Frontal cortex (tissue), 4 donors: Measurements from ENCODE around the gene KLK8. TPM values are rescaled to one million over a fixed set of nuclear protein-coding genes. Genes with fewer than 3 reads are reported as not detected.

Source experiments
- DNase-seq, 2 donors: peaks; one replicate each; pipeline ENCODE4 v3.0.0; 2012; ENCODE audit warnings: low spot score in 2 of 2
- FAIRE-seq: peaks from 2 replicates; lab custom pipeline; 2012; peaks lifted over from hg19 to GRCh38; lab: Jason Lieb, UNC
- total RNA-seq: library from RNA; depleted of rRNA; stranded (reverse); fragments of >200 nt; gene quantifications from one replicate; pipeline ENCODE4 v1.2.3, GENCODE V29; 2014
- donor health status: control.
- donor health status: control.
- donor health status: control.

The KLK8 gene
- total RNA-seq, 1 donor from 2014 or later: not detected

DNA sequence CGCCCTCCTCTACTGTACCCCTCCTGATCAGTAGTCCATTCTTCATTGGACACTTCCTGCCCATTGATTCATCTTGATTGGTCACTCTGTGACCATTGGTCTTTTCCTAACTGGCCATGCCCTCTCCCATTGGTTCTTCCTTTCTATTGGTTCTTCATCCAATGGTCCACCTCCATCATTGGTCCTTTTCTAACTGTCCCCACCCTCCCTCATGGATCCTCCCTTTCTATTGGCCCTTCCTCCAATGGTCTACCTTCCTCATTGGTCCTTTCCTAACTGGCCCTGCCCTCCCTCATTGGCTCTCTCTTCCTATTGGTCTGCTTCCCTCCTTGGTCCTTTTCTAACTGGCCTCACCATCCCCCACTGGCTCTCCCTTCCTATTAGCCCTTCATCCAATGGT, 39.2 kb downstream of the KLK8 start:
- FAIRE-seq: no peak

DNA sequence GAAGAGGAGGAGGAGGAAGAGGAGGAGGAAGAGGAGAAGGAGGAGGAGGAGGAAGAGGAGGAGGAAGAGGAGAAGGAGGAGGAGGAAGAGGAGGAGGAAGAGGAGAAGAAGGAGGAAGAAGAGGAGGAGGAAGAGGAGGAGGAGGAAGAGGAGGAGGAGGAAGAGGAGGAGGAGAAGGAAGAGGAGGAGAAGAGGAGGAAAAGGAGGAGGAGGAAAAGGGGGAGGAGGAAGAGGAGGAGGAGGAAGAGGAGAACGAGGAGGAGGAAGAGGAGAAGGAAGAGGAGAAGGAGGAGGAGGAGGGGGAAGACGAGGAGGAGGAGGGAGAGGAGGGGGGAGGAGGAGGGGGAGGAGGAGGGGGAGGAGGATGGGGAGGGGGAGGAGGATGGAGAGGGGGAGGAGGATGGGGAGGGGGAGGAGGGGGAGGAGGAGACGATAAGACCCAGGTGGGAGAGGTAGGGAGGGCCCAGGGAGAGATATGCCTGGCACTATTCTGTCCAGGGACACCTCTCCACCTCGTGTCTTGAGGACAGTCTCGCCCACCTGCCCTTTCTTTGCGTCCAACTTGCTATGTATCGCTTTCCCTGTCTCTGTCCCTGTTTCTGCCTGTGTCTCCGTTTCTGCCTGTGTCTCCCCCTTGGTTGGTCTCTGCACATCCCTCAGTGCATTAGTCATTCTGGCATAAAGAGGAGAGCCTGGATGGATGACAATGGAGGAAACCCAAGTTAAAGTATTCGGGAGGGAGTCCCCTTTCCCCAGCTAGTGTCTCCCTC, 41.5 kb downstream of the KLK8 start:
- FAIRE-seq: no peak

More for the DNA sequence above, 39.2 kb downstream of the KLK8 start:
- no peak for DNase-seq

DNA sequence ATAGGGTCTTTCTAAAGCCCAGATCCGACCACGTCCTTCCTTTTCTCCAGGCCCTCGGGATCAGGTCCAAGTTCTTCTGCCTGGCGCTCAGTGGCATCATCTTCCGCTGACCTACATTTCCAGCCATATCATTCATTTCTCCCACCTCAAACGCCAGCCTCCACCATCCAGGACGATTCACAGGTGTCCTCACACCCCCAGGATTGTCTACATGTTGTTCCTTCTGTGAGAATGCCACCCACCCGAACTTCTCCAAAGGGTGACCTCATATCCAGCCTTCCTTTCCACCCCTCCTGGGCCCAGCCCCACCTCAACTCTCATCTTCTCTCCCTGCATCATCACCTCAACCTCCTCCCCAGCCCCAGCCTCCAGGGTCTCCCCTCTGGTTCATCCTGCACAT, 43.8 kb downstream of the KLK8 start:
- no peak for DNase-seq
- no peak for FAIRE-seq

More for the DNA sequence above, 41.5 kb downstream of the KLK8 start:
- no peak for DNase-seq

DNA sequence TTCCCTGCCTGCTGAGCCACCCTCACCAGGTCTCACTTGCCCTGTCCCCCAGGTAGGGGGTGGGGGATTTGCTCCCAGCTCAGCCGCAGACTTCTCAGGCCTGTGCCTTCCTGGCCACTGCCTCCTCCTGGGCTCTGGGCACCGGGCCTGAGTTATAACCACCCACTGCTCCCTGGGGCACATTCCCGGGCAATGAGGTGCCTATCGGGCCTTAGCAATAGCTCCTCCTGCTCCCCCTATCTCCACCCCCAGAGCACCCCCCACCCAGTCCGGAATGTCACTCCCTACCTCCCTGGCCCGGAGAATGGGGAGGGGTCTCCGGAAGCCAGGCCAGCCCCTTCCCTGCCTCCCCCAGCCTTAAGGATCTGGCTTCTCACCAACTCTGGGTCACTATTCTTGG, 48.5 kb downstream of the KLK8 start, which contains the start of gene KLK5:
Gene KLK5 (minus strand): TSS at position 129 of the 400 bp plus-strand sequence. CDS start 381 bp downstream, outside the sequence.
- FAIRE-seq: no peak

DNA sequence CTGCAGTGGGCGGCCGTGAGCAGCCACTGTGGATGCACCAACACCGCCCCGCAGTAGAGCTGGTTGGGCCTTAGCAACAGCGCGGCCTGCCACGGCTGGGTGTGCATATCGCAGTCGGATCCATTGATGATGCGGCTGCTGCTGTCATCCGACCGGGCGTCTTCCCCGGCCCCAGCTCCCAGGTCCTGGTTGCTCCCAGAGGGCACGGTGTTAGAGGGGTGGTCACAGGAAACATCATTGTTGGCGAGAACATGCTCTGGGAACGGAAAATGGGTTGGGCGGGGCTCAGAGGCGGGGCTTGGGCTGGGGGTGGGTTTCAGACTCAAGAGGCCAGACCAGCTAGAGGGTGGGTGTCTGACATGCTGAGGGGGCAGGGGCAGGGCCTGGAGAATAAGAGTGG, 51.5 kb downstream of the KLK8 start:
- no peak for FAIRE-seq

More for the DNA sequence above, 48.5 kb downstream of the KLK8 start, which contains the start of gene KLK5:
- no peak for DNase-seq

DNA sequence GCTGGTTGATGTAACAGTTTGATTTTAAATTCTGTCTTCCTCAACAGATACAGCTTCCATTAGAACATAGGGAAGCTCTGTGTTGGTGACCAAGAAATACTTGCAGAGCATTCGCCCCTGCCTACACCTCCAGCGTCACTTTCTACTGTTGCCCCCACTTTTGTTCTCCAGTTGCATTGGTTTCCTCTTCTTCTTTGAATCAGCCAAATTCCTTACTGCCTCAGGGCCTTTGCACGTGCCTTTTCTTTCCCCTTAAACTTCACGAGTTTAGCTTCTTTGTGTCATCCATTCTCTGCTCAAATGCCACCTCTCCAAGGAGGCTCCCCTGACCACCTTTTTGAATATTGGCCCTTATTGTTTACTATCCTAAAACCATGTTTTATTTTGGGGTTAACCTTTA, 54.3 kb downstream of the KLK8 start:
- DNase-seq (no peak), FAIRE-seq (no peak)

More for the DNA sequence above, 51.5 kb downstream of the KLK8 start:
- no peak for DNase-seq

Other genes with a start within 250 kb of the KLK8 start
- gene GPR32, start 231.1 kb downstream of the KLK8 start, total RNA-seq: not detected
- gene ACP4, start 211.2 kb downstream of the KLK8 start, total RNA-seq: not detected
- gene KLK1, start 177.8 kb downstream of the KLK8 start, total RNA-seq: not detected
- gene KLK15, start 168.0 kb downstream of the KLK8 start, total RNA-seq: not detected
- not detected for gene KLK3, start 146.7 kb downstream of the KLK8 start, total RNA-seq
- not detected for gene KLK2, start 128.2 kb downstream of the KLK8 start, total RNA-seq
- gene KLK4, start 90.2 kb downstream of the KLK8 start, total RNA-seq: not detected
- not detected for gene KLK5, start 48.6 kb downstream of the KLK8 start, total RNA-seq
- not detected for gene KLK6, start 32.0 kb downstream of the KLK8 start, total RNA-seq
- not detected for gene KLK7, start 17.7 kb downstream of the KLK8 start, total RNA-seq
- gene KLK10, start 18.1 kb upstream of the KLK8 start, total RNA-seq: not detected
- not detected for gene KLK11, start 25.0 kb upstream of the KLK8 start, total RNA-seq
- not detected for gene KLK12, start 33.4 kb upstream of the KLK8 start, total RNA-seq
- not detected for gene KLK13, start 63.5 kb upstream of the KLK8 start, total RNA-seq
- gene KLK14, start 81.3 kb upstream of the KLK8 start, total RNA-seq: not detected
- 4.1 TPM for gene CTU1, start 106.8 kb upstream of the KLK8 start, total RNA-seq
- 0.41 TPM for gene SIGLEC9, start 123.3 kb upstream of the KLK8 start, total RNA-seq
- under 0.01 TPM for gene SIGLEC7, start 140.7 kb upstream of the KLK8 start, total RNA-seq
- gene CD33, start 223.5 kb upstream of the KLK8 start, total RNA-seq: 0.41 TPM
- not detected for gene SIGLECL1, start 249.5 kb upstream of the KLK8 start, total RNA-seq